K562 (cell line): Measurements from ENCODE around the gene ZNRF3. TPM values are rescaled to one million over a fixed set of nuclear protein-coding genes. Genes with fewer than 3 reads are reported as not detected.

Experiments
- ATAC-seq: fragments of 200-7000 bp; cut with Tn5 transposase; 3 replicates; pipeline ENCODE4 v1.9.1; 2020; ENCODE audit warnings: moderate library complexity
- BruUV-seq: library from RNA; stranded (reverse); fragments of 400-500 nt; replicated peaks from 2 replicates; lab custom pipeline; 2021; lab: Mats Ljungman, UMichigan
- CTCF ChIA-PET: fragments of 300-600 bp; formaldehyde crosslinking; extraction: SDS; loops from one replicate; lab custom pipeline; 2021; ENCODE audit warnings: low intra/inter-chr PET ratio; lab: Yijun Ruan, JAX
- POLR2A ChIA-PET: fragments of 300-600, 350-650 bp; sonication (Branson Sonifier 250); formaldehyde crosslinking; extraction: SDS; loops from one replicate; lab custom pipeline; 2021; ENCODE audit warnings: antibody characterized with exemption, inconsistent platforms; lab: Yijun Ruan, JAX
- DNase-seq, 4 experiments: peaks; one replicate each; pipeline versions ENCODE4 v3.0.0 to v3.0.0-alpha.2; 2011 to 2018; ENCODE audit warnings: low spot score in 3 of 4, mixed read lengths in 3 of 4; ENCODE audit errors: extremely low read depth in 1 of 4
- FAIRE-seq: peaks from 2 replicates; lab custom pipeline; 2011; peaks lifted over from hg19 to GRCh38; lab: Jason Lieb, UNC
- H2AFZ ChIP-seq: 2 replicates; pipeline ENCODE4 v1.6.0; 2011; ENCODE audit warnings: low read depth, low read length, control low read depth, inconsistent platforms
- H3K27ac ChIP-seq: fragments of 200-600 bp; 3 replicates; pipeline ENCODE4 v1.8.0; 2011; ENCODE audit warnings: low read depth, mild to moderate bottlenecking, control low read depth, inconsistent platforms, low read length, moderate library complexity, mixed read lengths; ENCODE audit errors: extremely low read depth
- H3K27me3 ChIP-seq, 2 experiments: fragments of 300-600 bp in 1 of 2; 2 replicates in 1 of 2; 3 replicates in 1 of 2; pipeline versions ENCODE4 v1.6.0 to v1.8.0; 2011; ENCODE audit warnings: inconsistent platforms in 2 of 2, low read length in 2 of 2, mild to moderate bottlenecking in 1 of 2, mixed read lengths in 1 of 2, moderate library complexity in 1 of 2; ENCODE audit not compliant: control insufficient read depth in 2 of 2, insufficient read depth in 2 of 2
- H3K36me3 ChIP-seq: fragments of 300-600 bp; 3 replicates; pipeline ENCODE4 v1.8.0; 2011; ENCODE audit warnings: mild to moderate bottlenecking, low read length, inconsistent platforms; ENCODE audit not compliant: control insufficient read depth, insufficient read depth
- H3K4me1 ChIP-seq, 2 experiments: fragments of 200-600 bp in 1 of 2; replicated peaks in 1 of 2; 2 replicates in 1 of 2; 3 replicates in 1 of 2; pipeline versions ENCODE4 v1.5.1 to v1.8.0; 2011; ENCODE audit warnings: inconsistent platforms in 2 of 2, low read length in 2 of 2, mild to moderate bottlenecking in 1 of 2, mixed read lengths in 1 of 2, moderate library complexity in 1 of 2; ENCODE audit not compliant: control insufficient read depth in 2 of 2, insufficient read depth in 2 of 2
- H3K4me2 ChIP-seq: 2 replicates; pipeline ENCODE4 v1.6.1; 2011; ENCODE audit warnings: low read length, control low read depth, inconsistent platforms, mixed read lengths; ENCODE audit not compliant: insufficient read depth
- H3K4me3 ChIP-seq: fragments of 200-600 bp; sonication (generic), shearing (Covaris generic); 2 replicates; pipeline ENCODE4 v1.5.1; 2016; ENCODE audit warnings: control low read depth, inconsistent platforms
- H3K79me2 ChIP-seq: fragments of 200-600 bp; 3 replicates; pipeline ENCODE4 v1.8.0; 2011; ENCODE audit warnings: low read length, inconsistent platforms; ENCODE audit not compliant: control insufficient read depth, insufficient read depth
- H3K9ac ChIP-seq, 2 experiments: 2 replicates each; pipeline versions ENCODE4 v1.6.0 to v1.6.1; 2011; ENCODE audit warnings: low read depth in 2 of 2, low read length in 2 of 2, control low read depth in 1 of 2, inconsistent platforms in 1 of 2, mild to moderate bottlenecking in 1 of 2, mixed read lengths in 1 of 2; ENCODE audit not compliant: insufficient read depth in 1 of 2
- H3K9me1 ChIP-seq: one replicate; pipeline ENCODE4 v1.6.0; 2011; ENCODE audit warnings: inconsistent platforms, mild to moderate bottlenecking, low read length, moderate library complexity; ENCODE audit not compliant: control insufficient read depth, insufficient read depth
- H3K9me3 ChIP-seq: replicated peaks from 2 replicates; pipeline ENCODE4 v1.5.1; 2011; ENCODE audit warnings: low read depth, low read length, inconsistent platforms; ENCODE audit not compliant: control insufficient read depth, insufficient read depth
- H4K20me1 ChIP-seq: replicated peaks from 2 replicates; pipeline ENCODE4 v1.6.1; 2011; ENCODE audit warnings: low read length, inconsistent platforms, mixed read lengths; ENCODE audit not compliant: control insufficient read depth, insufficient read depth
- FUS ChIP-seq: fragments of 200-400 bp; formaldehyde crosslinking; optimal IDR thresholded peaks from 2 replicates; pipeline ENCODE3; 2017; ENCODE audit warnings: low read depth, low read length
- HEY1 ChIP-seq: fragments of 250-450 bp; sonication (Bioruptor Pico); IDR thresholded peaks from 2 replicates; pipeline ENCODE4 v1.5.0; 2020; ENCODE audit warnings: mild to moderate bottlenecking, moderate library complexity, borderline replicate concordance
- HNRNPLL ChIP-seq: fragments of 200-400 bp; formaldehyde crosslinking; IDR thresholded peaks from 2 replicates; pipeline ENCODE4 v1.6.1; 2017; ENCODE audit warnings: low read length, low read depth, mild to moderate bottlenecking; ENCODE audit not compliant: poor library complexity, severe bottlenecking
- JUND ChIP-seq, 2 experiments: IDR thresholded peaks; 2 replicates in 1 of 2; 3 replicates in 1 of 2; pipeline ENCODE4 v1.6.1; 2011; ENCODE audit warnings: borderline replicate concordance in 2 of 2, low read depth in 2 of 2, low read length in 2 of 2, improper control_type of control experiment in 1 of 2, missing biosample characterization in 1 of 2, missing genetic modification characterization in 1 of 2, missing genetic modification reagents in 1 of 2
- MAFG ChIP-seq: fragments of 450-650 bp; conservative IDR thresholded peaks from 2 replicates; pipeline ENCODE4 v1.6.1; 2016; ENCODE audit warnings: missing genetic modification characterization, missing compliant biosample characterization
- NFE2 ChIP-seq: IDR thresholded peaks from 2 replicates; pipeline ENCODE4 v1.6.1; 2014; ENCODE audit warnings: antibody characterized with exemption, low read depth
- SMC3 ChIP-seq: conservative IDR thresholded peaks from 2 replicates; pipeline ENCODE4 v1.6.1; 2011; ENCODE audit warnings: low read depth, low read length, improper control_type of control experiment; ENCODE audit not compliant: insufficient read depth
- TGIF2 ChIP-seq: sonication (generic); formaldehyde crosslinking; IDR thresholded peaks from 2 replicates; pipeline ENCODE4 v1.8.1; 2022; ENCODE audit warnings: mild to moderate bottlenecking, missing genetic modification reagents, moderate library complexity
- TRIM28 ChIP-seq: fragments of 450-650 bp; IDR thresholded peaks from 2 replicates; pipeline ENCODE4 v1.6.1; 2017
- ZNF24 ChIP-seq: fragments of 450-650 bp; IDR thresholded peaks from 2 replicates; pipeline ENCODE4 v1.6.1; 2016
- WGBS: fragments of 100-300 bp; shearing (Covaris generic); methylation state at CpG from one replicate; pipeline ENCODE4 v1.1.6; 2016; ENCODE audit warnings: low coverage, mixed read lengths; ENCODE audit not compliant: insufficient coverage; ENCODE audit errors: missing lambda C conversion rate; 5-methylcytosine and 5-hydroxymethylcytosine counted together
- in situ Hi-C: fragments of 300-500 bp; cut with MboI; formaldehyde crosslinking; loops from 4 replicates; pipeline ENCODE4 v1.15.0; 2018; ENCODE audit warnings: inconsistent platforms, mixed read lengths
- intact Hi-C: fragments of 100-400 bp; cut with micrococcal nuclease; formaldehyde crosslinking; loops from 2 replicates; pipeline ENCODE4 v1.14.2; 2022
- polyA plus RNA-seq, 8 experiments: library from polyadenylated mRNA; depleted of rRNA in 4 of 8; stranded (reverse) in 5 of 8; unstranded in 3 of 8; fragments of >200 nt; fragmentation: Nextera tagmentation in 2 of 8; fragmentation: Illumina TruSeq in 1 of 8; extraction: Ambion mirVana in 2 of 8; extraction: Trizol in 1 of 8; gene quantifications; 2 replicates each; pipeline versions ENCODE4 v1.2.1 to v1.2.3, GENCODE V29; 2011 to 2014; ENCODE audit warnings: inconsistent platforms in 1 of 8, missing spikeins in 1 of 8
- total RNA-seq, 7 experiments: library from RNA; depleted of rRNA in 6 of 7; stranded (reverse); fragments of >200 nt in 6 of 7; fragmentation: Illumina TruSeq in 2 of 7; extraction: Trizol in 2 of 7; gene quantifications; 2 replicates each; pipeline versions ENCODE4 v1.2.1 to v1.2.3, GENCODE V29; 2011 to 2021; ENCODE audit warnings: low replicate concordance in 1 of 7
- TF ChIP-seq, protein P1 (sequence below): sonication (generic); formaldehyde crosslinking; IDR thresholded peaks from 2 replicates; pipeline ENCODE4 v1.8.0; 2022; ENCODE audit warnings: missing genetic modification reagents, mild to moderate bottlenecking, borderline replicate concordance
- TF ChIP-seq, protein P2 (sequence below): sonication (generic); formaldehyde crosslinking; IDR thresholded peaks from 2 replicates; pipeline ENCODE4 v1.8.0; 2022; ENCODE audit warnings: mild to moderate bottlenecking, missing genetic modification reagents

The ZNRF3 gene
- total and polyA plus RNA-seq, 9 of the 15 experiments (the other 6 are each of a cell fraction or from before 2014, with no cell fraction given) = 0.41 to 5.9 (median 1.7) TPM

DNA sequence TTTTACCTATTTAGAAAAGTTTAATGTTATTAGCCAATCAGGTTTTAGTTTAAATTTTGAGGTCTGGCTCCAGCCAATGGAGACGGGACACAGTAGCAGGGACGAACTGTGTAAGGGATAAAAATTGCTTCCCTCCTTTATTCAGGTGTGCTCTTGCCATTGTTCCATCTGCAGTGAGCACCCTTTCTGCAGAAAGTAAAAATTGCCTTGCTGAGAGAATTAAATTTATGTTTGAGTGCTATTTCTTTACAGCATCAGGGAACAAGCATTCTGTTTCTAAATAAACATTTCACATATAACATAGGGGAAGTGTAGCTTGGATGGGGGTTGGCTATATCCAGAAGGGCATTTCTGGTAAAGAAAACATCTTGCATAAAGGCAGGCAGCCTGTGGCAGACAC, 36.4 kb upstream of the ZNRF3 start (continued):
- TF ChIP-seq, protein P1, sequence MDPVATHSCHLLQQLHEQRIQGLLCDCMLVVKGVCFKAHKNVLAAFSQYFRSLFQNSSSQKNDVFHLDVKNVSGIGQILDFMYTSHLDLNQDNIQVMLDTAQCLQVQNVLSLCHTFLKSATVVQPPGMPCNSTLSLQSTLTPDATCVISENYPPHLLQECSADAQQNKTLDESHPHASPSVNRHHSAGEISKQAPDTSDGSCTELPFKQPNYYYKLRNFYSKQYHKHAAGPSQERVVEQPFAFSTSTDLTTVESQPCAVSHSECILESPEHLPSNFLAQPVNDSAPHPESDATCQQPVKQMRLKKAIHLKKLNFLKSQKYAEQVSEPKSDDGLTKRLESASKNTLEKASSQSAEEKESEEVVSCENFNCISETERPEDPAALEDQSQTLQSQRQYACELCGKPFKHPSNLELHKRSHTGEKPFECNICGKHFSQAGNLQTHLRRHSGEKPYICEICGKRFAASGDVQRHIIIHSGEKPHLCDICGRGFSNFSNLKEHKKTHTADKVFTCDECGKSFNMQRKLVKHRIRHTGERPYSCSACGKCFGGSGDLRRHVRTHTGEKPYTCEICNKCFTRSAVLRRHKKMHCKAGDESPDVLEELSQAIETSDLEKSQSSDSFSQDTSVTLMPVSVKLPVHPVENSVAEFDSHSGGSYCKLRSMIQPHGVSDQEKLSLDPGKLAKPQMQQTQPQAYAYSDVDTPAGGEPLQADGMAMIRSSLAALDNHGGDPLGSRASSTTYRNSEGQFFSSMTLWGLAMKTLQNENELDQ = no peak
- TF ChIP-seq HNRNPLL = no peak
- TF ChIP-seq TRIM28 = peak; percentile 79

DNA sequence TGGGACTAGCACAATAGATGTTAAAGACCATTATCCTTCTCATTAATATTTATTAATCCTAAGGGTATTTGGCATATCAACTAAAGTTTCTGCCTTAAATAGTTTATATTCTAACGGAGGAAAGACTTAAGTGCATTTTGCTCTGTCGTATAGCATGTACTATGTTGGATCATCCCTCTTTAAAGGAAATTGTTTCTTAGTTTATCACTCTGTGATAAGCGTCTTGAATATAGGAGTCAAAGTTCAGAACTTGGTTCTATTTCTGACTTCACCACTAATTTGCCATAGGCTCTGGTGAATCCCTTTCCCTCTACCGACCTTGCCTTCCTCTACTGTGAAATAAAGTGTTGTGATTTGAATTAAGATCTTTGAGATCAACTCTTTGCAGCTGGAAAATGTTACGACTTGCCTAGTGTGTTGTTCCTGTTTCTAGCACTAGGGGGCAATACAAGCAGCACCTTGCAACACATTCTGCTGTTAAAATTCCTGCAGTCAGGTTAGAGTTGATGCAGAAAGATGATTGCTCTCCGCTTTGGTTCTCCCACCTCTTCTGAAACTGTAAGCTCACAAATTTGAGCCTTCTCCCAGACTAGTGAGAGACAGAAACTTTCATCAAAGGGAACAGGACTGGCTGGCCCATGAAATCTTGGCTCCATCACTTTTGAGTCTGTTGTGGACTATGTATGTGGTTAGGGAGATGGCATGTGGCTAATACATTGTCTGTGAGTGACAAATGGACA, 27.8 kb upstream of the ZNRF3 start:
- Histone ChIP-seq H3K9me3 (no peaks in the 10 kb centered on the region), H3K79me2 (no peaks in the 10 kb centered on the region), H4K20me1 (0 out of 2 replicates have a peak, but pooled peaks cover 3% of the 10 kb centered on the region), H3K4me1 (no peaks in the 10 kb centered on the region), H3K27me3 (0 out of 5 replicates have a peak, but pooled peaks cover 0 to 2% of the 10 kb centered on the region in 2 experiments), H3K36me3 (no peaks in the 10 kb centered on the region), H3K4me2 (no peak overlapping the region), H3K27ac (no peak overlapping the region), H3K9ac (no peak overlapping the region), H3K9me1 (no peaks in the 10 kb centered on the region), H3K4me3 (no peak overlapping the region), H2AFZ (0 out of 2 replicates have a peak overlapping the region, but pooled peaks have one; percentile 24)
- ChIA-PET POLR2A (interaction anchor here (0.8 to 1.0 kb wide), 2 partner anchors 11 to 162 kb away, joined by 3 read pairs; no protein-coding TSS in a partner anchor), CTCF (interaction anchor here (0.7 to 3.8 kb wide), 5 partner anchors 185 to 390 kb away, joined by 3 to 33 read pairs (median 4); no protein-coding TSS in a partner anchor)
- intact Hi-C loops (loop anchor here (1.0 to 10.0 kb wide), 3 partner anchors 99 to 389 kb away; no protein-coding TSS in a partner anchor), in situ Hi-C loops (loop anchor here (5.0 to 10.0 kb wide), 3 partner anchors 182 to 399 kb away; no protein-coding TSS in a partner anchor)
- no TSS peak for BruUV-seq
- 9% methylated on average over 6 of the region's 6 CpGs for WGBS
- DNase-seq (peak; percentile 51 to 70 (median 63)), ATAC-seq (peak; percentile 69), FAIRE-seq (peak; percentile 98)
- TF ChIP-seq MAFG (tag) = no peak
- TF ChIP-seq TGIF2 = no peak
- no peak for TF ChIP-seq FUS
- TF ChIP-seq ZNF24 = no peak
- TF ChIP-seq HEY1 (CRISPR knock-in tag) = no peak
- TF ChIP-seq SMC3 = peak; percentile 77
- TF ChIP-seq JUND (IDR thresholded peaks at IDR 0.05; ENCODE audit: borderline replicate concordance, low read depth, low read length) = peak; percentile 53; the same call in 1 of the 2 replicates
- TF ChIP-seq JUND (tag; IDR thresholded peaks at IDR 0.05; ENCODE audit: borderline replicate concordance, low read depth, low read length) = no peak
- TF ChIP-seq, protein P2, sequence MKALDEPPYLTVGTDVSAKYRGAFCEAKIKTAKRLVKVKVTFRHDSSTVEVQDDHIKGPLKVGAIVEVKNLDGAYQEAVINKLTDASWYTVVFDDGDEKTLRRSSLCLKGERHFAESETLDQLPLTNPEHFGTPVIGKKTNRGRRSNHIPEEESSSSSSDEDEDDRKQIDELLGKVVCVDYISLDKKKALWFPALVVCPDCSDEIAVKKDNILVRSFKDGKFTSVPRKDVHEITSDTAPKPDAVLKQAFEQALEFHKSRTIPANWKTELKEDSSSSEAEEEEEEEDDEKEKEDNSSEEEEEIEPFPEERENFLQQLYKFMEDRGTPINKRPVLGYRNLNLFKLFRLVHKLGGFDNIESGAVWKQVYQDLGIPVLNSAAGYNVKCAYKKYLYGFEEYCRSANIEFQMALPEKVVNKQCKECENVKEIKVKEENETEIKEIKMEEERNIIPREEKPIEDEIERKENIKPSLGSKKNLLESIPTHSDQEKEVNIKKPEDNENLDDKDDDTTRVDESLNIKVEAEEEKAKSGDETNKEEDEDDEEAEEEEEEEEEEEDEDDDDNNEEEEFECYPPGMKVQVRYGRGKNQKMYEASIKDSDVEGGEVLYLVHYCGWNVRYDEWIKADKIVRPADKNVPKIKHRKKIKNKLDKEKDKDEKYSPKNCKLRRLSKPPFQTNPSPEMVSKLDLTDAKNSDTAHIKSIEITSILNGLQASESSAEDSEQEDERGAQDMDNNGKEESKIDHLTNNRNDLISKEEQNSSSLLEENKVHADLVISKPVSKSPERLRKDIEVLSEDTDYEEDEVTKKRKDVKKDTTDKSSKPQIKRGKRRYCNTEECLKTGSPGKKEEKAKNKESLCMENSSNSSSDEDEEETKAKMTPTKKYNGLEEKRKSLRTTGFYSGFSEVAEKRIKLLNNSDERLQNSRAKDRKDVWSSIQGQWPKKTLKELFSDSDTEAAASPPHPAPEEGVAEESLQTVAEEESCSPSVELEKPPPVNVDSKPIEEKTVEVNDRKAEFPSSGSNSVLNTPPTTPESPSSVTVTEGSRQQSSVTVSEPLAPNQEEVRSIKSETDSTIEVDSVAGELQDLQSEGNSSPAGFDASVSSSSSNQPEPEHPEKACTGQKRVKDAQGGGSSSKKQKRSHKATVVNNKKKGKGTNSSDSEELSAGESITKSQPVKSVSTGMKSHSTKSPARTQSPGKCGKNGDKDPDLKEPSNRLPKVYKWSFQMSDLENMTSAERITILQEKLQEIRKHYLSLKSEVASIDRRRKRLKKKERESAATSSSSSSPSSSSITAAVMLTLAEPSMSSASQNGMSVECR (CRISPR knock-in tag) = no peak
- TF ChIP-seq NFE2 = no peak
